HCT116 (cell line): ENCODE measurements around the gene ELF1. TPM values are rescaled to one million over a fixed set of nuclear protein-coding genes. Genes with fewer than 3 reads are reported as not detected.

Source experiments
- ATAC-seq: fragments of 200-7000 bp; cut with Tn5 transposase; 2 replicates; pipeline ENCODE4 v1.9.1; 2020; ENCODE audit warnings: mild to moderate bottlenecking, moderate library complexity
- BruUV-seq: library from RNA; stranded (reverse); fragments of 400-500 nt; replicated peaks from 2 replicates; lab custom pipeline; 2021; lab: Mats Ljungman, UMichigan
- CTCF ChIA-PET: fragments of 300-600 bp; sonication (Branson Sonifier 250); formaldehyde crosslinking; loops from one replicate; lab custom pipeline; 2021; ENCODE audit warnings: antibody characterized with exemption; lab: Charles Lee
- POLR2A ChIA-PET: fragments of 300-600, 350-600 bp; sonication (Branson Sonifier 250); formaldehyde crosslinking; loops from one replicate; lab custom pipeline; 2021; ENCODE audit warnings: antibody characterized with exemption; lab: Charles Lee
- RAD21 ChIA-PET, 2 experiments: fragments of 300-600 bp; sonication (Branson Sonifier 250); formaldehyde crosslinking; loops; one replicate each; lab custom pipeline; 2023; ENCODE audit warnings: low total read pairs in 2 of 2; ENCODE audit not compliant: uncharacterized antibody in 2 of 2, unreplicated experiment in 2 of 2, low non-redundant PET in 1 of 2; lab: Charles Lee
- DNase-seq: peaks from one replicate; pipeline ENCODE4 v3.0.0-alpha.2; 2010; ENCODE audit warnings: low read depth, low spot score
- H2AFZ ChIP-seq: fragments of 200-600 bp; shearing (Covaris generic), sonication (generic); 2 replicates; pipeline ENCODE4 v1.6.1; 2017; ENCODE audit warnings: low read depth, mixed run types, mixed read lengths, antibody characterized with exemption, low read length; ENCODE audit not compliant: poor library complexity, severe bottlenecking
- H3K27ac ChIP-seq: 2 replicates; pipeline ENCODE4 v1.5.1; 2012; ENCODE audit warnings: low read depth, low read length
- H3K27me3 ChIP-seq: fragments of 200-600 bp; sonication (generic); 2 replicates; pipeline ENCODE4 v1.6.1; 2016; ENCODE audit warnings: mixed run types, low read length, mixed read lengths; ENCODE audit not compliant: insufficient read depth
- H3K36me3 ChIP-seq, 2 experiments: fragments of 200-500 bp in 1 of 2; fragments of 200-600 bp in 1 of 2; sonication (Bioruptor generic) in 1 of 2; sonication (generic) in 1 of 2; 2 replicates each; pipeline versions ENCODE4 v1.5.1 to v1.6.1; 2014 to 2016; ENCODE audit warnings: low read length in 2 of 2, inconsistent platforms in 1 of 2, mixed read lengths in 1 of 2, mixed run types in 1 of 2; ENCODE audit not compliant: insufficient read depth in 2 of 2, control insufficient read depth in 1 of 2
- H3K4me1 ChIP-seq, 2 experiments: fragments of 200-600 bp in 1 of 2; sonication (generic) in 1 of 2; 2 replicates each; pipeline versions ENCODE4 v1.5.1 to v1.6.1; 2012 to 2017; ENCODE audit warnings: low read length in 2 of 2, inconsistent platforms in 1 of 2, mild to moderate bottlenecking in 1 of 2, mixed read lengths in 1 of 2, mixed run types in 1 of 2, moderate library complexity in 1 of 2; ENCODE audit not compliant: insufficient read depth in 2 of 2, control insufficient read depth in 1 of 2
- H3K4me2 ChIP-seq: fragments of 200-600 bp; sonication (generic); 2 replicates; pipeline ENCODE4 v1.6.1; 2017; ENCODE audit warnings: mixed run types, low read length, mixed read lengths
- H3K4me3 ChIP-seq, 2 experiments: fragments of 200-600 bp in 1 of 2; sonication (generic) in 1 of 2; replicated peaks in 1 of 2; 2 replicates each; pipeline ENCODE4 v1.5.1; 2011 to 2016; ENCODE audit warnings: low read length in 2 of 2, control low read depth in 1 of 2, low read depth in 1 of 2, mild to moderate bottlenecking in 1 of 2, mixed read lengths in 1 of 2, mixed run types in 1 of 2
- H3K79me2 ChIP-seq: fragments of 200-600 bp; sonication (generic); 2 replicates; pipeline ENCODE4 v1.6.1; 2017; ENCODE audit warnings: mild to moderate bottlenecking, mixed run types, low read length, moderate library complexity, mixed read lengths; ENCODE audit not compliant: insufficient read depth
- H3K9ac ChIP-seq: fragments of 200-600 bp; sonication (generic); 2 replicates; pipeline ENCODE4 v1.6.1; 2016; ENCODE audit warnings: low read length, mixed read lengths
- H3K9me2 ChIP-seq: fragments of 200-600 bp; sonication (generic), shearing (Covaris generic); 2 replicates; pipeline ENCODE4 v1.6.1; 2017; ENCODE audit warnings: mixed run types, mild to moderate bottlenecking, moderate library complexity; ENCODE audit not compliant: insufficient read depth
- H3K9me3 ChIP-seq, 2 experiments: fragments of 200-500 bp in 1 of 2; fragments of 200-600 bp in 1 of 2; sonication (Bioruptor generic) in 1 of 2; sonication (generic) in 1 of 2; 2 replicates each; pipeline ENCODE4 v1.6.1; 2014 to 2017; ENCODE audit warnings: low read length in 2 of 2, mixed read lengths in 2 of 2, inconsistent platforms in 1 of 2, low read depth in 1 of 2, mild to moderate bottlenecking in 1 of 2, mixed run types in 1 of 2, moderate library complexity in 1 of 2; ENCODE audit not compliant: control insufficient read depth in 1 of 2, insufficient read depth in 1 of 2
- H4K20me1 ChIP-seq: fragments of 200-600 bp; sonication (generic), shearing (Covaris generic); 2 replicates; pipeline ENCODE4 v1.6.1; 2017; ENCODE audit warnings: mixed run types, mild to moderate bottlenecking, moderate library complexity; ENCODE audit not compliant: insufficient read depth
- ATF3 ChIP-seq: IDR thresholded peaks from 2 replicates; pipeline ENCODE4 v1.6.1; 2012
- CBX3 ChIP-seq: IDR thresholded peaks from 2 replicates; pipeline ENCODE4 v1.6.1; 2012; ENCODE audit warnings: low read depth
- ELF1 ChIP-seq: IDR thresholded peaks from 2 replicates; pipeline ENCODE4 v1.6.1; 2012; ENCODE audit warnings: low read depth, borderline replicate concordance
- EZH2 ChIP-seq: fragments of 200-600 bp; sonication (generic); IDR thresholded peaks from 2 replicates; pipeline ENCODE4 v1.6.1; 2017; ENCODE audit warnings: antibody characterized with exemption, mixed run types
- EZH2phosphoT487 ChIP-seq: fragments of 200-600 bp; IDR thresholded peaks from 2 replicates; pipeline ENCODE4 v1.6.1; 2018; ENCODE audit warnings: antibody characterized with exemption, borderline replicate concordance
- FOSL1 ChIP-seq: IDR thresholded peaks from 2 replicates; pipeline ENCODE4 v1.6.1; 2012; ENCODE audit warnings: low read depth
- JUND ChIP-seq: IDR thresholded peaks from 2 replicates; pipeline ENCODE4 v1.6.1; 2012
- MAX ChIP-seq: IDR thresholded peaks from 2 replicates; pipeline ENCODE4 v1.6.1; 2012
- POLR2A ChIP-seq: IDR thresholded peaks from 2 replicates; pipeline ENCODE4 v1.7.0; 2011; ENCODE audit warnings: borderline replicate concordance; ENCODE audit not compliant: insufficient read depth, insufficient read length; ENCODE audit errors: extremely low read depth
- POLR2AphosphoS5 ChIP-seq: IDR thresholded peaks from 2 replicates; pipeline ENCODE4 v1.6.1; 2011; ENCODE audit warnings: mild to moderate bottlenecking, low read depth, low read length, moderate library complexity
- REST ChIP-seq: IDR thresholded peaks from 2 replicates; pipeline ENCODE4 v1.6.1; 2012; ENCODE audit warnings: low read depth
- SIN3A ChIP-seq: IDR thresholded peaks from 2 replicates; pipeline ENCODE4 v1.6.1; 2012; ENCODE audit warnings: low read depth
- SP1 ChIP-seq: IDR thresholded peaks from 2 replicates; pipeline ENCODE4 v1.6.1; 2012; ENCODE audit warnings: low read depth
- SRF ChIP-seq: IDR thresholded peaks from 2 replicates; pipeline ENCODE4 v1.6.1; 2012; ENCODE audit warnings: low read depth
- TCF7L2 ChIP-seq: IDR thresholded peaks from 2 replicates; pipeline ENCODE4 v1.7.0; 2011; ENCODE audit warnings: borderline replicate concordance, inconsistent platforms; ENCODE audit not compliant: insufficient read depth, insufficient read length; ENCODE audit errors: extremely low read depth
- YY1 ChIP-seq: IDR thresholded peaks from 2 replicates; pipeline ENCODE4 v1.6.1; 2011; ENCODE audit warnings: low read length, low read depth, moderate library complexity, mild to moderate bottlenecking; ENCODE audit not compliant: insufficient replicate concordance; ENCODE audit errors: extremely low read depth
- ZFX ChIP-seq: fragments of 450-650 bp; IDR thresholded peaks from 2 replicates; pipeline ENCODE4 v1.6.1; 2017
- intact Hi-C: fragments of 100-400 bp; cut with micrococcal nuclease; formaldehyde crosslinking; loops from 2 replicates; pipeline ENCODE4 v1.10.0; 2022
- total RNA-seq: library from RNA; stranded (reverse); gene quantifications from one replicate; pipeline ENCODE4 v1.2.1, GENCODE V29; 2021; ENCODE audit not compliant: unreplicated experiment
- TF ChIP-seq, protein P1 (sequence below): IDR thresholded peaks from 2 replicates; pipeline ENCODE4 v1.6.1; 2011; ENCODE audit warnings: mild to moderate bottlenecking, low read length, moderate library complexity; ENCODE audit not compliant: insufficient replicate concordance; ENCODE audit errors: extremely low read depth
- TF ChIP-seq, protein P2 (sequence below), 3 experiments: fragments of 200-600 bp in 1 of 3; sonication (generic) in 1 of 3; IDR thresholded peaks in 2 of 3; conservative IDR thresholded peaks in 1 of 3; 2 replicates each; pipeline ENCODE4 v1.5.1; 2012 to 2017; ENCODE audit warnings: low read depth in 2 of 3, low read length in 2 of 3, antibody characterized with exemption in 1 of 3, borderline replicate concordance in 1 of 3, control low read depth in 1 of 3, mild to moderate bottlenecking in 1 of 3, mixed read lengths in 1 of 3, mixed run types in 1 of 3, moderate library complexity in 1 of 3; ENCODE audit not compliant: insufficient read depth in 1 of 3

The ELF1 gene
- total RNA-seq, 1 experiment from 2014 or later, result 30.0 TPM

GRCh38 chr13:40961826-40962225 lies 57.3 kb downstream of the ELF1 start:
- ATAC-seq (no peak), DNase-seq (no peak)
- ChIA-PET CTCF (interaction anchor here (1.0 kb wide), 1 partner anchor 13 kb away, joined by 3 read pairs; no protein-coding TSS in a partner anchor), RAD21 (no interaction called here), POLR2A (no interaction called here)
- intact Hi-C loops, result no loop called here
- no peak overlapping the region for H2AFZ ChIP-seq
- H4K20me1 ChIP-seq, result no peaks in the 10 kb centered on the region
- no peak overlapping the region for H3K4me2 ChIP-seq
- H3K4me3 ChIP-seq, result no peak overlapping the region
- H3K27ac ChIP-seq, result no peak overlapping the region
- H3K4me1 ChIP-seq, result peaks cover 16 to 24% of the 10 kb centered on the region in 2 experiments
- H3K9me2 ChIP-seq, result no peaks in the 10 kb centered on the region
- no peaks in the 10 kb centered on the region for H3K27me3 ChIP-seq
- no peaks in the 10 kb centered on the region for H3K9me3 ChIP-seq
- H3K79me2 ChIP-seq, result peaks cover 45% of the 10 kb centered on the region
- no peak overlapping the region for H3K9ac ChIP-seq
- BruUV-seq, result no TSS peak
- no peak for TF ChIP-seq TCF7L2
- TF ChIP-seq ZFX, result no peak
- TF ChIP-seq FOSL1, result no peak
- no peak for TF ChIP-seq EZH2
- no peak for TF ChIP-seq JUND
- no peak for TF ChIP-seq EZH2phosphoT487
- TF ChIP-seq REST, result no peak
- TF ChIP-seq POLR2AphosphoS5, result no peak
- TF ChIP-seq SIN3A, result no peak
- no peak for TF ChIP-seq ATF3
- TF ChIP-seq ELF1, result no peak
- TF ChIP-seq, protein P1, sequence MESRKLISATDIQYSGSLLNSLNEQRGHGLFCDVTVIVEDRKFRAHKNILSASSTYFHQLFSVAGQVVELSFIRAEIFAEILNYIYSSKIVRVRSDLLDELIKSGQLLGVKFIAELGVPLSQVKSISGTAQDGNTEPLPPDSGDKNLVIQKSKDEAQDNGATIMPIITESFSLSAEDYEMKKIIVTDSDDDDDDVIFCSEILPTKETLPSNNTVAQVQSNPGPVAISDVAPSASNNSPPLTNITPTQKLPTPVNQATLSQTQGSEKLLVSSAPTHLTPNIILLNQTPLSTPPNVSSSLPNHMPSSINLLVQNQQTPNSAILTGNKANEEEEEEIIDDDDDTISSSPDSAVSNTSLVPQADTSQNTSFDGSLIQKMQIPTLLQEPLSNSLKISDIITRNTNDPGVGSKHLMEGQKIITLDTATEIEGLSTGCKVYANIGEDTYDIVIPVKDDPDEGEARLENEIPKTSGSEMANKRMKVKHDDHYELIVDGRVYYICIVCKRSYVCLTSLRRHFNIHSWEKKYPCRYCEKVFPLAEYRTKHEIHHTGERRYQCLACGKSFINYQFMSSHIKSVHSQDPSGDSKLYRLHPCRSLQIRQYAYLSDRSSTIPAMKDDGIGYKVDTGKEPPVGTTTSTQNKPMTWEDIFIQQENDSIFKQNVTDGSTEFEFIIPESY, result no peak
- TF ChIP-seq SP1, result no peak
- no peak for TF ChIP-seq MAX
- TF ChIP-seq CBX3, result no peak
- TF ChIP-seq, protein P2, sequence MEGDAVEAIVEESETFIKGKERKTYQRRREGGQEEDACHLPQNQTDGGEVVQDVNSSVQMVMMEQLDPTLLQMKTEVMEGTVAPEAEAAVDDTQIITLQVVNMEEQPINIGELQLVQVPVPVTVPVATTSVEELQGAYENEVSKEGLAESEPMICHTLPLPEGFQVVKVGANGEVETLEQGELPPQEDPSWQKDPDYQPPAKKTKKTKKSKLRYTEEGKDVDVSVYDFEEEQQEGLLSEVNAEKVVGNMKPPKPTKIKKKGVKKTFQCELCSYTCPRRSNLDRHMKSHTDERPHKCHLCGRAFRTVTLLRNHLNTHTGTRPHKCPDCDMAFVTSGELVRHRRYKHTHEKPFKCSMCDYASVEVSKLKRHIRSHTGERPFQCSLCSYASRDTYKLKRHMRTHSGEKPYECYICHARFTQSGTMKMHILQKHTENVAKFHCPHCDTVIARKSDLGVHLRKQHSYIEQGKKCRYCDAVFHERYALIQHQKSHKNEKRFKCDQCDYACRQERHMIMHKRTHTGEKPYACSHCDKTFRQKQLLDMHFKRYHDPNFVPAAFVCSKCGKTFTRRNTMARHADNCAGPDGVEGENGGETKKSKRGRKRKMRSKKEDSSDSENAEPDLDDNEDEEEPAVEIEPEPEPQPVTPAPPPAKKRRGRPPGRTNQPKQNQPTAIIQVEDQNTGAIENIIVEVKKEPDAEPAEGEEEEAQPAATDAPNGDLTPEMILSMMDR (IDR thresholded peaks at IDR 0.05 in 2 of 3, conservative IDR thresholded peaks at IDR 0.05 in 1 of 3; ENCODE audit: borderline replicate concordance in 1 of 3, insufficient read depth in 1 of 3, low read depth in 2 of 3, low read length in 2 of 3), result no peak
- TF ChIP-seq YY1, result no peak
- TF ChIP-seq SRF, result no peak
- TF ChIP-seq POLR2A, result no peak
- H3K36me3 ChIP-seq, result peaks cover 0 to 5% of the 10 kb centered on the region in 2 experiments; a peak in 1 of 4 replicates
